K562 (cell line): ENCODE results near the gene AGFG1. TPM values are rescaled to one million over a fixed set of nuclear protein-coding genes. Genes with fewer than 3 reads are reported as not detected.

Experiments
- ATAC-seq: fragments of 200-7000 bp; cut with Tn5 transposase; 3 replicates; pipeline ENCODE4 v1.9.1; 2020; ENCODE audit warnings: moderate library complexity
- BruUV-seq: library from RNA; stranded (reverse); fragments of 400-500 nt; replicated peaks from 2 replicates; lab custom pipeline; 2021; lab: Mats Ljungman, UMichigan
- CTCF ChIA-PET: fragments of 300-600 bp; formaldehyde crosslinking; extraction: SDS; loops from one replicate; lab custom pipeline; 2021; ENCODE audit warnings: low intra/inter-chr PET ratio; lab: Yijun Ruan, JAX
- POLR2A ChIA-PET: fragments of 300-600, 350-650 bp; sonication (Branson Sonifier 250); formaldehyde crosslinking; extraction: SDS; loops from one replicate; lab custom pipeline; 2021; ENCODE audit warnings: antibody characterized with exemption, inconsistent platforms; lab: Yijun Ruan, JAX
- DNase-seq, 4 experiments: peaks; one replicate each; pipeline versions ENCODE4 v3.0.0 to v3.0.0-alpha.2; 2011 to 2018; ENCODE audit warnings: low spot score in 3 of 4, mixed read lengths in 3 of 4; ENCODE audit errors: extremely low read depth in 1 of 4
- FAIRE-seq: peaks from 2 replicates; lab custom pipeline; 2011; peaks lifted over from hg19 to GRCh38; lab: Jason Lieb, UNC
- H2AFZ ChIP-seq: 2 replicates; pipeline ENCODE4 v1.6.0; 2011; ENCODE audit warnings: low read depth, low read length, control low read depth, inconsistent platforms
- H3K27ac ChIP-seq: fragments of 200-600 bp; 3 replicates; pipeline ENCODE4 v1.8.0; 2011; ENCODE audit warnings: low read depth, mild to moderate bottlenecking, control low read depth, inconsistent platforms, low read length, moderate library complexity, mixed read lengths; ENCODE audit errors: extremely low read depth
- H3K27me3 ChIP-seq, 2 experiments: fragments of 300-600 bp in 1 of 2; 2 replicates in 1 of 2; 3 replicates in 1 of 2; pipeline versions ENCODE4 v1.6.0 to v1.8.0; 2011; ENCODE audit warnings: inconsistent platforms in 2 of 2, low read length in 2 of 2, mild to moderate bottlenecking in 1 of 2, mixed read lengths in 1 of 2, moderate library complexity in 1 of 2; ENCODE audit not compliant: control insufficient read depth in 2 of 2, insufficient read depth in 2 of 2
- H3K36me3 ChIP-seq: fragments of 300-600 bp; 3 replicates; pipeline ENCODE4 v1.8.0; 2011; ENCODE audit warnings: mild to moderate bottlenecking, low read length, inconsistent platforms; ENCODE audit not compliant: control insufficient read depth, insufficient read depth
- H3K4me1 ChIP-seq, 2 experiments: fragments of 200-600 bp in 1 of 2; replicated peaks in 1 of 2; 2 replicates in 1 of 2; 3 replicates in 1 of 2; pipeline versions ENCODE4 v1.5.1 to v1.8.0; 2011; ENCODE audit warnings: inconsistent platforms in 2 of 2, low read length in 2 of 2, mild to moderate bottlenecking in 1 of 2, mixed read lengths in 1 of 2, moderate library complexity in 1 of 2; ENCODE audit not compliant: control insufficient read depth in 2 of 2, insufficient read depth in 2 of 2
- H3K4me2 ChIP-seq: 2 replicates; pipeline ENCODE4 v1.6.1; 2011; ENCODE audit warnings: low read length, control low read depth, inconsistent platforms, mixed read lengths; ENCODE audit not compliant: insufficient read depth
- H3K4me3 ChIP-seq: fragments of 200-600 bp; sonication (generic), shearing (Covaris generic); 2 replicates; pipeline ENCODE4 v1.5.1; 2016; ENCODE audit warnings: control low read depth, inconsistent platforms
- H3K79me2 ChIP-seq: fragments of 200-600 bp; 3 replicates; pipeline ENCODE4 v1.8.0; 2011; ENCODE audit warnings: low read length, inconsistent platforms; ENCODE audit not compliant: control insufficient read depth, insufficient read depth
- H3K9ac ChIP-seq, 2 experiments: 2 replicates each; pipeline versions ENCODE4 v1.6.0 to v1.6.1; 2011; ENCODE audit warnings: low read depth in 2 of 2, low read length in 2 of 2, control low read depth in 1 of 2, inconsistent platforms in 1 of 2, mild to moderate bottlenecking in 1 of 2, mixed read lengths in 1 of 2; ENCODE audit not compliant: insufficient read depth in 1 of 2
- H3K9me1 ChIP-seq: one replicate; pipeline ENCODE4 v1.6.0; 2011; ENCODE audit warnings: inconsistent platforms, mild to moderate bottlenecking, low read length, moderate library complexity; ENCODE audit not compliant: control insufficient read depth, insufficient read depth
- H3K9me3 ChIP-seq: replicated peaks from 2 replicates; pipeline ENCODE4 v1.5.1; 2011; ENCODE audit warnings: low read depth, low read length, inconsistent platforms; ENCODE audit not compliant: control insufficient read depth, insufficient read depth
- H4K20me1 ChIP-seq: replicated peaks from 2 replicates; pipeline ENCODE4 v1.6.1; 2011; ENCODE audit warnings: low read length, inconsistent platforms, mixed read lengths; ENCODE audit not compliant: control insufficient read depth, insufficient read depth
- EGR1 ChIP-seq: fragments of 450-650 bp; conservative IDR thresholded peaks from 2 replicates; pipeline ENCODE4 v1.6.1; 2017; ENCODE audit warnings: mild to moderate bottlenecking
- GTF2E2 ChIP-seq: fragments of 200-800 bp; sonication (Bioruptor generic); IDR thresholded peaks from 2 replicates; pipeline ENCODE4 v1.6.1; 2016; ENCODE audit warnings: missing genetic modification characterization, missing compliant biosample characterization
- HINFP ChIP-seq: fragments of 450-650 bp; conservative IDR thresholded peaks from 2 replicates; pipeline ENCODE4 v1.6.1; 2016; ENCODE audit warnings: missing genetic modification characterization, low read depth, mild to moderate bottlenecking, control low read depth, missing compliant biosample characterization
- HSF4 ChIP-seq: fragments of 250-450 bp; sonication (Bioruptor Pico); IDR thresholded peaks from 2 replicates; pipeline ENCODE4 v2.1.2; 2022; ENCODE audit warnings: mild to moderate bottlenecking, moderate library complexity, borderline replicate concordance
- SIN3B ChIP-seq: fragments of 450-650 bp; IDR thresholded peaks from 2 replicates; pipeline ENCODE4 v1.6.1; 2017; ENCODE audit warnings: low read depth, mild to moderate bottlenecking, moderate library complexity
- STAT5A ChIP-seq: IDR thresholded peaks from 2 replicates; pipeline ENCODE4 v1.6.1; 2012; ENCODE audit warnings: low read length, inconsistent platforms, borderline replicate concordance
- ZNF165 ChIP-seq: fragments of 250-450 bp; sonication (Bioruptor Pico); IDR thresholded peaks from 2 replicates; pipeline ENCODE4 v1.4.0; 2020; ENCODE audit warnings: borderline replicate concordance
- WGBS: fragments of 100-300 bp; shearing (Covaris generic); methylation state at CpG from one replicate; pipeline ENCODE4 v1.1.6; 2016; ENCODE audit warnings: low coverage, mixed read lengths; ENCODE audit not compliant: insufficient coverage; ENCODE audit errors: missing lambda C conversion rate; 5-methylcytosine and 5-hydroxymethylcytosine counted together
- in situ Hi-C: fragments of 300-500 bp; cut with MboI; formaldehyde crosslinking; loops from 4 replicates; pipeline ENCODE4 v1.15.0; 2018; ENCODE audit warnings: inconsistent platforms, mixed read lengths
- intact Hi-C: fragments of 100-400 bp; cut with micrococcal nuclease; formaldehyde crosslinking; loops from 2 replicates; pipeline ENCODE4 v1.14.2; 2022
- polyA plus RNA-seq, 8 experiments: library from polyadenylated mRNA; depleted of rRNA in 4 of 8; stranded (reverse) in 5 of 8; unstranded in 3 of 8; fragments of >200 nt; fragmentation: Nextera tagmentation in 2 of 8; fragmentation: Illumina TruSeq in 1 of 8; extraction: Ambion mirVana in 2 of 8; extraction: Trizol in 1 of 8; gene quantifications; 2 replicates each; pipeline versions ENCODE4 v1.2.1 to v1.2.3, GENCODE V29; 2011 to 2014; ENCODE audit warnings: inconsistent platforms in 1 of 8, missing spikeins in 1 of 8
- total RNA-seq, 7 experiments: library from RNA; depleted of rRNA in 6 of 7; stranded (reverse); fragments of >200 nt in 6 of 7; fragmentation: Illumina TruSeq in 2 of 7; extraction: Trizol in 2 of 7; gene quantifications; 2 replicates each; pipeline versions ENCODE4 v1.2.1 to v1.2.3, GENCODE V29; 2011 to 2021; ENCODE audit warnings: low replicate concordance in 1 of 7
- TF ChIP-seq, protein P1 (sequence below): conservative IDR thresholded peaks from 2 replicates; pipeline ENCODE4 v1.6.1; 2011; ENCODE audit warnings: low read depth, mild to moderate bottlenecking, low read length; ENCODE audit not compliant: control insufficient read depth

The AGFG1 gene
- total and polyA plus RNA-seq, 9 of the 15 experiments (the other 6 are each of a cell fraction or from before 2014, with no cell fraction given): 11.2 to 97.5 (median 36.0) TPM

GRCh38 chr2:227464851-227465250 lies 7.1 kb upstream of the AGFG1 start:
- Histone ChIP-seq H3K27me3 (no peaks in the 10 kb centered on the region), H3K79me2 (no peaks in the 10 kb centered on the region), H3K9me1 (no peaks in the 10 kb centered on the region), H2AFZ (0 out of 2 replicates have a peak overlapping the region, but pooled peaks have one; percentile 4), H3K4me2 (no peak overlapping the region), H3K9ac (no peak overlapping the region; a peak in 1 of 4 replicates), H3K27ac (no peak overlapping the region), H4K20me1 (no peaks in the 10 kb centered on the region), H3K9me3 (no peaks in the 10 kb centered on the region), H3K4me1 (peaks cover 23 to 29% of the 10 kb centered on the region in 2 experiments), H3K4me3 (no peak overlapping the region), H3K36me3 (no peaks in the 10 kb centered on the region)
- WGBS: 83% methylated on average over 5 of the region's 7 CpGs
- BruUV-seq: no TSS peak
- FAIRE-seq (no peak), DNase-seq (no peak), ATAC-seq (no peak)
- in situ Hi-C loops (loop anchor here (5.0 kb wide), 1 partner anchor 53 kb away; no protein-coding TSS in a partner anchor), intact Hi-C loops (no loop called here)
- ChIA-PET CTCF (no interaction called here), POLR2A (interaction anchor here (1.6 to 2.5 kb wide), 2 partner anchors 11 to 14 kb away, joined by 4 to 16 read pairs; no protein-coding TSS in a partner anchor)
- TF ChIP-seq HINFP (tag): no peak
- TF ChIP-seq EGR1: no peak
- no peak for TF ChIP-seq SIN3B
- no peak for TF ChIP-seq GTF2E2 (tag)
- TF ChIP-seq ZNF165: no peak
- no peak for TF ChIP-seq STAT5A
- TF ChIP-seq, protein P1, sequence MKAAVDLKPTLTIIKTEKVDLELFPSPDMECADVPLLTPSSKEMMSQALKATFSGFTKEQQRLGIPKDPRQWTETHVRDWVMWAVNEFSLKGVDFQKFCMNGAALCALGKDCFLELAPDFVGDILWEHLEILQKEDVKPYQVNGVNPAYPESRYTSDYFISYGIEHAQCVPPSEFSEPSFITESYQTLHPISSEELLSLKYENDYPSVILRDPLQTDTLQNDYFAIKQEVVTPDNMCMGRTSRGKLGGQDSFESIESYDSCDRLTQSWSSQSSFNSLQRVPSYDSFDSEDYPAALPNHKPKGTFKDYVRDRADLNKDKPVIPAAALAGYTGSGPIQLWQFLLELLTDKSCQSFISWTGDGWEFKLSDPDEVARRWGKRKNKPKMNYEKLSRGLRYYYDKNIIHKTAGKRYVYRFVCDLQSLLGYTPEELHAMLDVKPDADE: no peak
- TF ChIP-seq HSF4 (CRISPR knock-in tag): no peak
